Keratinocyte (primary cell): ENCODE results near the gene KRT2. TPM values are rescaled to one million over a fixed set of nuclear protein-coding genes. Genes with fewer than 3 reads are reported as not detected.

Experiments
- DNase-seq: peaks from one replicate; pipeline ENCODE4 v3.0.0-alpha.2; 2011; ENCODE audit warnings: low read depth, missing footprints, low spot score
- FAIRE-seq: peaks from 2 replicates; lab custom pipeline; 2011; peaks lifted over from hg19 to GRCh38; lab: Jason Lieb, UNC
- H2AFZ ChIP-seq: 2 replicates; pipeline ENCODE4 v1.6.0; 2012; ENCODE audit warnings: low read length, control low read depth, inconsistent platforms; ENCODE audit not compliant: control insufficient read depth
- H3K27ac ChIP-seq: 2 replicates; pipeline ENCODE4 v1.5.1; 2011; ENCODE audit warnings: low read length; ENCODE audit not compliant: control insufficient read depth, insufficient read depth
- H3K27me3 ChIP-seq: 3 replicates; pipeline ENCODE4 v1.6.0; 2011; ENCODE audit warnings: low read length; ENCODE audit not compliant: control insufficient read depth, insufficient read depth; ENCODE audit errors: extremely low read depth
- H3K36me3 ChIP-seq, 2 experiments: 2 replicates in 1 of 2; 3 replicates in 1 of 2; pipeline ENCODE4 v1.5.1; 2011; ENCODE audit warnings: low read length in 2 of 2, mild to moderate bottlenecking in 1 of 2; ENCODE audit not compliant: control insufficient read depth in 2 of 2, insufficient read depth in 2 of 2; ENCODE audit errors: extremely low read depth in 1 of 2
- H3K4me1 ChIP-seq: 3 replicates; pipeline ENCODE4 v1.5.1; 2011; ENCODE audit warnings: low read length; ENCODE audit not compliant: control insufficient read depth, insufficient read depth; ENCODE audit errors: extremely low read depth
- H3K4me2 ChIP-seq: 3 replicates; pipeline ENCODE4 v1.6.0; 2011; ENCODE audit warnings: low read depth, low read length; ENCODE audit not compliant: control insufficient read depth, insufficient read depth; ENCODE audit errors: extremely low read depth
- H3K4me3 ChIP-seq, 3 experiments: fragments of 200-600 bp in 1 of 3; sonication (generic) in 1 of 3; 2 replicates in 2 of 3; 3 replicates in 1 of 3; pipeline ENCODE4 v1.5.1; 2011 to 2016; ENCODE audit warnings: low read length in 3 of 3, mild to moderate bottlenecking in 3 of 3, control low read depth in 2 of 3, inconsistent platforms in 1 of 3, low read depth in 1 of 3, mixed read lengths in 1 of 3, mixed run types in 1 of 3, moderate library complexity in 1 of 3; ENCODE audit not compliant: control insufficient read depth in 2 of 3, insufficient read depth in 2 of 3; ENCODE audit errors: extremely low read depth in 1 of 3
- H3K79me2 ChIP-seq: 2 replicates; pipeline ENCODE4 v1.6.0; 2012; ENCODE audit warnings: low read length; ENCODE audit not compliant: control insufficient read depth, insufficient read depth
- H3K9ac ChIP-seq: 3 replicates; pipeline ENCODE4 v1.6.0; 2011; ENCODE audit warnings: low read length; ENCODE audit not compliant: control insufficient read depth, insufficient read depth; ENCODE audit errors: extremely low read depth
- H3K9me1 ChIP-seq: 3 replicates; pipeline ENCODE4 v1.6.0; 2011; ENCODE audit warnings: low read length; ENCODE audit not compliant: control insufficient read depth, insufficient read depth; ENCODE audit errors: extremely low read depth
- H3K9me3 ChIP-seq: 2 replicates; pipeline ENCODE4 v1.5.1; 2012; ENCODE audit warnings: low read depth, low read length; ENCODE audit not compliant: control insufficient read depth
- H4K20me1 ChIP-seq: 3 replicates; pipeline ENCODE4 v1.6.0; 2011; ENCODE audit warnings: low read length; ENCODE audit not compliant: control insufficient read depth, insufficient read depth; ENCODE audit errors: extremely low read depth
- CTCF ChIP-seq, 3 experiments: IDR thresholded peaks in 1 of 3; conservative IDR thresholded peaks in 1 of 3; optimal IDR thresholded peaks in 1 of 3; 2 replicates in 2 of 3; 3 replicates in 1 of 3; pipeline versions ENCODE3 to v1.5.1; 2011; ENCODE audit warnings: low read length in 3 of 3, mild to moderate bottlenecking in 3 of 3, moderate library complexity in 2 of 3, control low read depth in 1 of 3, inconsistent platforms in 1 of 3; ENCODE audit not compliant: insufficient read depth in 2 of 3; ENCODE audit errors: extremely low read depth in 1 of 3
- EZH2 ChIP-seq: IDR thresholded peaks from one replicate; pipeline ENCODE4 v1.6.1; 2012; ENCODE audit warnings: inconsistent platforms, mild to moderate bottlenecking, low read length, moderate library complexity
- dilution Hi-C: fragments of 300-500 bp; cut with MboI; formaldehyde crosslinking; loops from one replicate; pipeline ENCODE4 v1.7.0; 2020; ENCODE audit warnings: low sequenced_read_pairs; ENCODE audit not compliant: extremely low pct_ligation_motif_present
- polyA plus RNA-seq, 5 experiments: library from polyadenylated mRNA; depleted of rRNA in 3 of 5; stranded (reverse) in 3 of 5; stranded (forward) in 1 of 5; unstranded in 1 of 5; fragments of >200 nt; gene quantifications; 1 replicate in 1 of 5; 2 replicates in 3 of 5; 3 replicates in 1 of 5; pipeline versions ENCODE4 v1.2.1 to v1.2.3, GENCODE V29; 2011 to 2012; ENCODE audit warnings: missing spikeins in 2 of 5, low read depth in 1 of 5, low replicate concordance in 1 of 5

KRT2 gene
- polyA plus RNA-seq, 1 donor (not counting 4 experiments of a cell fraction or from before 2014, with no cell fraction given), result 0.69 TPM

DNA sequence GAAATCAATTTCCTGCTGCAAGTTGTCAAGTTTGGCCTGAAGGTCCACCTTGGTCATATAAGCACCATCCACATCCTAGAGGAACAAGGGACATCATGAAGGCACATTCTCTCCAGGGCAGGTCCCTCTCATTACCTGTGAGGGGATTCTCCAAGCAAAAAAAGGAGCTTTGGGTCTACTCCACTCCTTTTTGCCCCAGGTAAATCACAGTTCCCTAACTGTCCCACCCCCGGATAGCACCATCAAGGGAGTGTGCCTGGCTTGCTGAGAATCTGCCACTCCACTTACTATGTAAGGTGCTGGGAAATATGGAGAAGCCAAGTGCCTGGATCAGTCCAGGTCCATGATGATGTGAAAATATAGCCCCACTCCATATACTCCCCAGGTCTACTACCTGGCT is 25.7 kb upstream of the KRT2 start:
- no peak overlapping the region for H3K9ac ChIP-seq
- no peaks in the 10 kb centered on the region for H3K79me2 ChIP-seq
- H3K4me2 ChIP-seq, result no peak overlapping the region
- dilution Hi-C loops, result no loop called here
- no peak overlapping the region for H3K4me3 ChIP-seq
- no peak overlapping the region for H2AFZ ChIP-seq
- peaks cover 25% of the 10 kb centered on the region for H3K27me3 ChIP-seq
- H3K27ac ChIP-seq, result no peak overlapping the region
- H3K9me3 ChIP-seq, result no peaks in the 10 kb centered on the region
- DNase-seq, result no peak
- TF ChIP-seq CTCF (optimal IDR thresholded peaks at IDR 0.05 in 1 of 3, IDR thresholded peaks at IDR 0.05 in 1 of 3, conservative IDR thresholded peaks at IDR 0.05 in 1 of 3; ENCODE audit: extremely low read depth in 1 of 3, insufficient read depth in 2 of 3, low read length in 3 of 3) (no peak), EZH2 (no peak)
- H4K20me1 ChIP-seq, result no peaks in the 10 kb centered on the region
- no peaks in the 10 kb centered on the region for H3K36me3 ChIP-seq
- H3K9me1 ChIP-seq, result no peaks in the 10 kb centered on the region
- no peak for FAIRE-seq
- peaks cover 2% of the 10 kb centered on the region for H3K4me1 ChIP-seq

DNA sequence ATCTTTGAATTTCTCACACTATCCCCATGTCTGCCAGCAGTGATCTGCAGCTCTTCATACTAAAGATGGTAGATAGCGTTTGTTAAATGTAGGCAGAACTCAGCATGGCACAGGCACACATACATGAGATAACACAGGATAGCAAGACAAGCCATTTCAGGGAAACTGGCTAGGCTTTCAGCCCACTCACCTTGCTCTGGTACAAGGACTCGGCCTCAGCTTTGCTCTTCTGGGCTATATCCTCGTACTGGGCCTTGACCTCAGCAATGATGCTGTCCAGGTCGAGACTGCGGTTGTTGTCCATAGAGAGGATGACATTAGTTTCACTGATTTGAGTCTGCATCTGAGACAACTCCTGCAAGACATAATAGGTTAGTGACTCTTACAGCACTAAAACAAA is 25.1 kb upstream of the KRT2 start:
- peaks cover 7% of the 10 kb centered on the region for H3K4me1 ChIP-seq
- H3K36me3 ChIP-seq, result no peaks in the 10 kb centered on the region
- H3K27me3 ChIP-seq, result peaks cover 24% of the 10 kb centered on the region
- dilution Hi-C loops, result no loop called here
- H3K9me1 ChIP-seq, result no peaks in the 10 kb centered on the region
- no peak for FAIRE-seq
- H2AFZ ChIP-seq, result no peak overlapping the region
- no peak overlapping the region for H3K4me3 ChIP-seq
- no peak for DNase-seq
- no peak overlapping the region for H3K4me2 ChIP-seq
- H3K79me2 ChIP-seq, result no peaks in the 10 kb centered on the region
- TF ChIP-seq EZH2 (no peak), CTCF (optimal IDR thresholded peaks at IDR 0.05 in 1 of 3, IDR thresholded peaks at IDR 0.05 in 1 of 3, conservative IDR thresholded peaks at IDR 0.05 in 1 of 3; ENCODE audit: extremely low read depth in 1 of 3, insufficient read depth in 2 of 3, low read length in 3 of 3) (no peak)
- H3K9ac ChIP-seq, result no peak overlapping the region
- no peaks in the 10 kb centered on the region for H4K20me1 ChIP-seq
- no peak overlapping the region for H3K27ac ChIP-seq
- H3K9me3 ChIP-seq, result no peaks in the 10 kb centered on the region
